Suprapubic skin (tissue), 4 donors: ENCODE results near the gene LGALS7B.

Source experiments
- POLR2A ChIP-seq, 2 donors: fragments of 450-650 bp; IDR thresholded peaks; one replicate each; pipeline ENCODE4 v1.6.1; 2017; ENCODE audit warnings: antibody characterized with exemption in 2 of 2, mild to moderate bottlenecking in 2 of 2, moderate library complexity in 2 of 2
- POLR2AphosphoS5 ChIP-seq, 3 donors: sonication (generic); formaldehyde crosslinking; IDR thresholded peaks; one replicate each; pipeline ENCODE4 v1.6.1; 2017; ENCODE audit warnings: antibody characterized with exemption in 3 of 3
- TF ChIP-seq, protein P1 (sequence below), 2 donors: fragments of 200-600 bp in 1 of 2; fragments of 450-650 bp in 1 of 2; sonication (generic) in 1 of 2; IDR thresholded peaks; one replicate each; pipeline ENCODE4 v1.5.1; 2016 to 2019; ENCODE audit warnings: antibody characterized with exemption in 2 of 2, mild to moderate bottlenecking in 1 of 2, moderate library complexity in 1 of 2

DNA sequence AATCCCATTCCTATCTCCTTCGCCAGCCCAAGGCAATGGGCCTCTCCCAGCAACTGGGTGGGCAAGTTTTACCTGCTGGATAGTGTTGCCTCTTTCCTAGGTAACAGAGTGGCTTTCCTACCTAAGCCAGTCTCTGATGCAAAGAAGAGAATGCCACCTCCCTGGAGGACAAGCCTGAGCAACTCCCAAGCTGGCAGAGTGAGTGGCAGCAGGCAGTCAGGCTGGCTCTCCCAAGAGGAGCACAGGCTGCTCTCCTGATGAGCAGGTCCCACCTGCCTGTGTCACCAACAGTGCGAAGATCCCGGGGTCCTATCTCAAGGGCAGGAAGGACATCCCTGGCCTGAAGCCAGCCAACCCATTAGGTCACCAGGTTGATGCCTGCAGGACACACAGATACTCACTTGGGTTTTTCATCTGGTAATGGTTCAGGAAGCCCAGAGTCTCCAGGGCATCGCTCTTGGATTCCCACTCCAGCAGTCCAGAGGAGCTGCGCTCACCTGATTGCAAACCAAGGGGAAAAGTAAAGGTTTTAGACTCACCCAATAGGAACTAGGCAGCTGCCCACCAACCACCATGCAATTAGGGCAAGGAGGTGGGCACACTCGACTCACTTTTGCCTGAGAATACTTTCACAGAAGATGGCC is 48.1 kb downstream of the LGALS7B start:
- TF ChIP-seq, protein P1, sequence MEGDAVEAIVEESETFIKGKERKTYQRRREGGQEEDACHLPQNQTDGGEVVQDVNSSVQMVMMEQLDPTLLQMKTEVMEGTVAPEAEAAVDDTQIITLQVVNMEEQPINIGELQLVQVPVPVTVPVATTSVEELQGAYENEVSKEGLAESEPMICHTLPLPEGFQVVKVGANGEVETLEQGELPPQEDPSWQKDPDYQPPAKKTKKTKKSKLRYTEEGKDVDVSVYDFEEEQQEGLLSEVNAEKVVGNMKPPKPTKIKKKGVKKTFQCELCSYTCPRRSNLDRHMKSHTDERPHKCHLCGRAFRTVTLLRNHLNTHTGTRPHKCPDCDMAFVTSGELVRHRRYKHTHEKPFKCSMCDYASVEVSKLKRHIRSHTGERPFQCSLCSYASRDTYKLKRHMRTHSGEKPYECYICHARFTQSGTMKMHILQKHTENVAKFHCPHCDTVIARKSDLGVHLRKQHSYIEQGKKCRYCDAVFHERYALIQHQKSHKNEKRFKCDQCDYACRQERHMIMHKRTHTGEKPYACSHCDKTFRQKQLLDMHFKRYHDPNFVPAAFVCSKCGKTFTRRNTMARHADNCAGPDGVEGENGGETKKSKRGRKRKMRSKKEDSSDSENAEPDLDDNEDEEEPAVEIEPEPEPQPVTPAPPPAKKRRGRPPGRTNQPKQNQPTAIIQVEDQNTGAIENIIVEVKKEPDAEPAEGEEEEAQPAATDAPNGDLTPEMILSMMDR (IDR thresholded peaks at IDR 0.05), result no peak
- TF ChIP-seq POLR2AphosphoS5 (IDR thresholded peaks at IDR 0.05) (peak in 2 of 3 donors; percentile 27 to 55), POLR2A (IDR thresholded peaks at IDR 0.05) (no peak)
